Stimulated activated CD8-positive, alpha-beta memory T cell treated with anti-CD3 and anti-CD28 coated beads, Interleukin-7, amount 100 ng/mL, for 24 hours (primary cell): Measurements from ENCODE around the gene CAST.
"Not testable (repeated sequence)": the region's sequence is repeated elsewhere in the genome, so short reads cannot be mapped to it uniquely, and the experiment has no call there.

ENCODE experiments used
- DNase-seq: peaks from one replicate; pipeline ENCODE4 v3.0.0-alpha.2; 2020; ENCODE audit warnings: low read depth

The CAST gene

DNA sequence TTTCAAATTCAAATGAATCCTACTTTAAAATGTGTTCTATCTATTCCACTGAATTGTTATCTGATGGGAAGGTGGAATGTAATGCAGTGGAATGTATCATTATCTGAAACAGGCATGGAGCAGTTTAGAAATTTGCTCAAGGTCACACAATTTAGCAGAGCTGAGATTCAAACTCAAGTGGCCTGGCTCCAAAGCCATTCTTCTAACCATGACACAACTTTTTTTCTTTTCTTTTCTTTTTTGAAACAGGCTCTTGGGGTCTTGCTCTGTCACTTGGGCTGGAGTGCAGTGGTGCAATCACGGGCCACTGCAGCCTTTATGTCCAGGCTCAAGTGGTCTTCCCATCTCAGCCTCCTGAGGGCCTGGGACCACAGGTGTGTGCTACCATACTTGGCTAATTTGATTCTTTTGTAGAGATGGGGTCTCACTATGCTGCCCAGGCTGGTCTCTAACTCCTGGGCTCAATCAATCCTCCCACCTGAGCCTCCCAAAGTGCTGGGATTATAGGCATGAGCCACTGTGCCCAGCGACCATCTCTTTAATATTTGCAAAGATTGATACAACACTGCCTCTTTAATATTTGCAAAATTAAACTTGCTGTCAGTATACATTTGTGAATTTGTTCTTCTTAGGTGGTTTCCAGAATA, 50.0 kb downstream of the CAST start:
- no peak for DNase-seq

DNA sequence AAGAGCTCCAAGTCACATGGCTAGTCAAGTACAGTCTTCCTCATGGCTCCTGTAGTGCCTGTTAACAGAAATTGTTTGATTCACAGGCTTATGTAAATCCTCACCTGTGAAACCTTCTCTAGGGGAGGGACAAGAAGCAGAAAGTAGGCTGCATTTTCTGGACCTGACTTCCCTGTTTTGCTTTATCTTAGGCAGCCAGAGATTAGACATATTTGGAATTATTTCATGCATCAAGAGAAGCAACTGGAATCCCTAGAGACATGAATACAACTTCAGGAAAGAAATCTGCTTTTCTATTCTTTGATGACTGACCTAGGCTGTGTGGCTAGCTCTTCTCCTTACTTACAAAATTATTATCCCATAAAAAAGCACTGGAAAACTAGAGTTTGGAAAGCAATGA, 52.3 kb downstream of the CAST start:
- DNase-seq, result no peak

DNA sequence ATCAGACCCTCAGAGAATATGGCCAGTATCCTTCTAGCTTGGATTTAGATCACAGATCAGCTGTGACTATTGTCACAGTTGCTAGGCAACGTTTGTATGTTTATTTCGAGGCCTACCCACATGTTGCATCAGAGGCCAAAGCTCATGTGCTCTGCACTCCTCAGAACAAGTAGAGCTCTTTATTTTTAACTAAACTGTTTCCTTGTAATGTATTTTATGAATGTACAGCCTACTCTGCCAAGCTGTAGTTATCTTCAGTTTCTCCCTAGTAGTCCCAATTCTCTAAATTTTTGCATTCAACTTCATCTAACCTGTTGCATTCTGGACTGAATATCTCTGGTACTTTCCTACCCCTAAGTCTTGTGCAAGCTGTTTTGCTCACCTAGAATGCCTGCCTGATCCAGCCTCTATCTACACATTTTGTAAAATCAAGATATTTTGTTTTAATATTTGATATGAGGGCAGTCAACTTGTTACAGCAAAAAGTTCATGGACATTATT, 52.8 kb downstream of the CAST start:
- no peak for DNase-seq

DNA sequence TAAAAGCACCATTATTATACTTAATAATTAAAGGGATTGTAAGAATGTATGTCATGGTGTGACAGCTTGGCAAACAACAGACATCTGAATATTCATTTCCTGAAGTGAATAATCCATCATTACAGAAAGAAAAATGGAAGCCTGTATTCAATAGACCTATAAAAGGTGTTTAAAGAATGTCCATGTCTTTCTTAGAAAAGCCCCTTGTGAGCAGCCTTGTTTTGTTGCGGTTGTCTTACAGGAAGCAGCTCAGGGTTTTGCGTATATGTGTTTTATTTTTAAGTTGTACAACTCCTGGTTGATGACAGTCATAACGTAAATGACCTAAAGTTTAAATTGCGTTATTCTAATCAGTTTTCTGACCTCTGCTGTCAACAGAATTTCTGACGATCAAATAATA, 53.8 kb downstream of the CAST start:
- DNase-seq, result no peak

DNA sequence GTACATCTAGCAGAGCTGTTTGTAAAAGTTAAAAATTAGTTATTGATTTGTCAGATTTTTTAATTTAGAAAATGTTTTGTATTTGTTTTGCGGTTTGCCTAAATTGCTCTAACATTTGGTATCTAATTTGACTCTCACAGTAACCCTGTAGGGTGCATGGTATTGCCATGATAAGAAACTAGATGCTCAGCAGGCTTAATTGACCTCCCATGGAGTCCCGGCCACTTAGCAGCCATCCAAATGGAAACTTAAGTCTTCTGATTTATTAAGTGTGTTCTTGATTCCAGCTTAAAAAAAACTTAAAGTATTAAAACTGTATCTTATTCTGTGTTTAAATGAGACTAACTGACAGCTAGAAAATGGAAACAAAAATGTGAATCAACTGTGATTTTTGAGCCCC, 54.5 kb downstream of the CAST start:
- no peak for DNase-seq

DNA sequence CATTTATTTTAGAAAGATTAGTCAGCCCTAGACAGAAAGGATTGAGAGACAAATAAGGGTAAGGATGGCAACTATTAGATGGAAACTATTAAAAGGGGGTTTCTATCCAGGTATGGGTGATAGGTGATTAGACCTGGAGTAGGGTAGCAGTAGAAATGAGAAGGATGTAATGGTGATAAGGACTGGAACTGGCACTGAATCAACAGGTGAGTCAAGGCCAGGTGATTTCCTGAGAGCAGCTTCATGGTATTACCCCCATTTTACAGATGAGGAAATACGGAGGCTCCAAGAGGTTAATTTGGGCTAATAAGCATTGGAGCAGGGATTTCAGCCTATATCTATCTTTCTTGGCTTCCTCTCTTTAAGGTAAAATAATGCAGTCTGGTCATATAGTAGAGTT, 55.7 kb downstream of the CAST start:
- no peak for DNase-seq

DNA sequence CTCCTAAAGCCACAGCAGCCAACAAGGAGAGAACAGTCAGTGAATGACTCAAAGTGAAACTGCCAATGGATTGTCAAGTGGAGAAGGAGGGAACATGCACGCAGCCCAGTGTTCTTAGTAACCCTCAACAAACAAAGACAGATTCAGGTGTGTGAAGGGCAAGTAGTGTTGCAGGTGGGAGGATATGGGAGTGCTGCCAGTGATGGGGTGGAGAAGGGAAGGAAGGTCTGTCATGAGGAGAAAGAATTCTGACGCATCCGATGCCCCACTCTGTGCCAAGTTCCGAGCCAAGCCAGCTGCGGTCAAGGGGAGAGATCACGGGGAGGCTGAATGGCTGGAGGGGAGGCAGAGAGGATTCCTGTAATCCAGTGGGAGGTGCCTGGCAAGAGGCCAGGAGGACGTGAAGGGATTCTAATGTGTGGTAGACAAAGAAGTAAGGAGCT, 56.5 kb downstream of the CAST start:
- no peak for DNase-seq

DNA sequence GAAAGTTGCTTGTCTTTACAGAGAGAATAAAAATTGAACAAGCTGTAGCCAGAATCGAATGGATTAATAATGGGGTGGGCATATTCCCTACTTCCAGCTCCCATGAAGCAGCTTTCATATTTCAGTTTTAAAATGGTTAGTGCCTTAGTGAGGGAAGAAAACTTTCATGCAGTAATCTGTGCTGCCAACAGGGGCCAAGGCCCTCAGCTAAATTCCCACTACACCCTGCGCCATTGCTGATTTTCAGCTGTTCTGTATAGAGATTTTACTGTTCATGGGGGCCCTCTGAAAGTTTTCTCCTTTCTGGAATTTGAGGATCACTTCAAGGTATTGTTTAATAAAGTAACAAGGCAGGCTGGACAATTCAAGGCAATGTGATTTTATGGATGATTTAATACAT, 58.2 kb downstream of the CAST start:
- no peak for DNase-seq

DNA sequence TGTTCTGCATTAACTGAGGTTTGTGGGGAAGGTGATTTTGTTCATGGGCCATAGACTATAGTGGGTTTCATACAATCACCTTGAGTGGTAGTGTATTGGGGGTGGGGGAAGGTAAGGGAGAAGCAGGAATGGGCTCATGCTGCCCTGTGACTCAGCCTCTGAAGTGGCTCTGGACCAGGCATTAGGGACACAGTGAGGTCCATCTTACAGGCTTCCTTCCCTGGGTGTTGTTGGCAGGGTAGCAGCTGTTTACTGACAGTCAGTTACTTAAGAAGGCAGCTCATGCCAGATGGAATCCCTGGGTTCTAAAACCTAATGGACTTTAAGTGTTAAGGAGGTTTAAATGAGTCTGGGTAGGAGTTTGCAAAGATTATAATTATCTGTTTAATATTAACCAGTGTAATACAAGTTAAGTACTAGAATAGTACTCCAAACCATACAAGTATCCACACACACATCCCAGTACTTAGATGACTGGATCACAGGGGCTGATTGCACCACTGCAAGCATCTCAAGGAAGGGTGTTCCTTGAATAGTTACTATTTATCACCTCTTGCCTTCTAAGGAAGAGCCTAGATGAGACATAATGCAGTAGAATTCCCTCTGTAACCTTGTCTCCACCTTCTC, 59.3 kb downstream of the CAST start:
- no peak for DNase-seq

DNA sequence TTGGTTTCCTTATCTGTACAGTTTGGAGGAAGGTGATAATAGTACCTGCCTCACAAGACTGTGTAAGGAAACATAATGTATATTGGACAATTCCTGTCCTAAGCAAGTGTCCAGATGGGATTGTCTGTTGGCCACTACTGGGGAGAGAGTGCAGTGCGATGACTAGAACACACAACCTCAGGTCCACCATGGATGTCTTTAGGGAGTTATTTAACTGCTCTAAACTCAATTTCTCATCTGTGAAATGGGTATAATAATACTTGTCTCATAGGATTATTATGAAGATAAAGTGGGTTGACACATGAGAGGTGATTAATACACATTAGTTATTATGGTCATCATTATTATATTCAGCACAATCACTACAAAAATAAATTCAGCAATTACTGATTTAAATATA, 63.1 kb downstream of the CAST start:
- DNase-seq, result no peak

DNA sequence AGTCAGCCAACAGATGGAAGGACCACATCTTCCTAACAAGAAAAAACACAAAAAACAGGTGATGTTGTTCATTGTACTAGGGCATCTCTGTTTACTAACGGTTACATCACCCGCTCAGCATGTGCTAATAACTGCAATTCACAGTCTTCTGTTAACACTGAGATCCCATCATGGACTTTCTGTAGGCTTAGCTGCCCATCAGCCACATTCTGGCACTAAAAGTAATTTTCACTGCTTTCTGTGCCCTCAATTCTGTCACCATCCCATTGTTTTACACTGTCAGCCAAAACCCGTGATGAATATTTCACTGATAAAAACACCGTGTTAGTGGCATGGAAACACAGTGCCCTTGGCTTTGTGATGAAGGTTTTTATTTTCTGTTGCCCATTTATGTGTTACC, 64.6 kb downstream of the CAST start:
- DNase-seq, result no peak

DNA sequence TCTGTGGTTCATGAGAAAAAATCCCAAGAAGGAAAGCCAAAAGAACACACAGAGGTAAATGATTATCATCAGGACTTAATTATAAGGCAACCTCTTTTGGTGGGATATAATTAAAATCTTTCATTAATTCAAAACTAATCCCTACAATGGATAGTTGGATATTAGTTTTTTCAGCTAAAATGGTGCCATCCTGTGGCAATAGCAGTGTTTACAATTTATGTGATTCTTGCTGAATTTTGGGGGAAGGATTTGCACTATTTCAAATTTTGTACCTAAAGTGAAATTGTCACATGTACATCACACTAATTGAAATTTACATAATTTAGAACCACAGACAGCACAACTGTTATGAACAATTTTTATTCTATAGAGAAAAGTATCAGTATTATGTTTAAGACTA, 67.0 kb downstream of the CAST start:
- DNase-seq, result no peak

DNA sequence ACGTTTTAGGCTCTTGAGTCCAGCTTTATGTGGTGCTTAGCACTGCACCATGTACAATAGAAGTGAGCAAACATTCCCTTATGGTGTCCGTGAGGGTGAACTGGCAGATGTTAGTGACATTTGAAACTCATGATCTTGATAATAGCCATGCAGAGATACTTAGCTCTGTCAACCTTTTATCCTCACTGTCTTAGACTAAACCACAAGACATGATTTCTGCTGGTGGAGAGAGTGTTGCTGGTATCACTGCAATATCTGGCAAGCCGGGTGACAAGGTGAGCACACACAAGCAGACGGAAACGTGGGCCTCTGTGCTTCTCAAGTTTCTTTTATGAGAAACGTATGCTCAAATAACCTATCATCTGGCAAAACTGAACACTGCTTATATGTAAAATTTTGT, 68.4 kb downstream of the CAST start:
- no peak for DNase-seq

DNA sequence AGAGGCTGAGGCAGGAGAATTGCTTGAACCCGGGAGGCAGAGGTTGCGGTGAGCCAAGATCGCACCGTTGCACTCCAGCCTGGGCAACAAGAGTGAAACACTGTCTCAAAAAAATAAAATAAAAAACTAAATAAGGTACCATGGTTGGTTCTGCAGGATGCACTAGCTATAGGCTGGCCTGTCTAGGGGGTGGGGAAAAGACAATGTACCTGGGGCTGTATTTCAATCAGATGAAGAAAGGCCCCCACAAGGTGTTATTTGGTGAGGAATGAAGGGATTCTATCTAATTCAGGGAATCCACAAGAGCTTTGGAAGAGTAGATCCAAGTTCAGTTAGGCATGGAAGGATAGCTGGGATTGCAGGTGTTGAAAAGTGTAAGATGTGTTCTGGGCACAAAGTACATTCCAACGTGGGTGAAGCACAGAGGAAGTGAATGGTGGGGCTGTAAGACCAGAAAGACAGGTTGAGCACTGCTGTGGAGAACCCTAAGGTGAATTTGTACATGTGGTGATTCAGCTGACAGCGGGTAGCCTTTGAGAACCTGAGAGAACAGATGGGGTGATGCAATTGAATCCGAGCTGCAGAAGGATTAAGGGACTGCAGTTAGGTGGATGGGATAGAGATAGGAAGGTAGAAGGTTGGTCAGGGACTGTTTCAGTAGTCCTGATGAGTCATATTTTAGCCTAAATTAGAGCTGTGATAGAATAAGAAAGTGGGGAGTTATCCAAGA, 71.8 kb downstream of the CAST start:
- DNase-seq, result no peak

DNA sequence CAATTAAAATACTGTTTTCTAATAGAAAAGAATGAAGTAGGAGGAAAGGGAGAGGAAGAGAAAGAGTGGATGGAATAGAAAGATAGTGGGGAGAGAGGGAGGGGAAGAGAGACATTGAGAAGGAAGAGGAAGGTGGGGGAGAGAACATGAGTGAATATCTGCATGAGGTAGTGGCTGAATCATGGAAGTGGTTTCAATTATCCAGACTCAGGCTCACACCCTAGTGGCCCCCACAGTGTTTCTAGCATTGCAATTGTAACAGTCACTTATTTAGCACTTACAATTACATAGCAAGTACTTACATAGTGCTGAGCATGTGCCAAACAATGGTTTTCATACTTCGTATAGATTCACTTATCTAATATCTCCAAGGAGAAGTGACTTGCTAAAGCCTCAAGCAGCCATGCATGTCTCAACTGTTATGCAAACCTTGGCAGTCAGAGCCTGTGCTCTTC, 72.7 kb downstream of the CAST start:
- no peak for DNase-seq

DNA sequence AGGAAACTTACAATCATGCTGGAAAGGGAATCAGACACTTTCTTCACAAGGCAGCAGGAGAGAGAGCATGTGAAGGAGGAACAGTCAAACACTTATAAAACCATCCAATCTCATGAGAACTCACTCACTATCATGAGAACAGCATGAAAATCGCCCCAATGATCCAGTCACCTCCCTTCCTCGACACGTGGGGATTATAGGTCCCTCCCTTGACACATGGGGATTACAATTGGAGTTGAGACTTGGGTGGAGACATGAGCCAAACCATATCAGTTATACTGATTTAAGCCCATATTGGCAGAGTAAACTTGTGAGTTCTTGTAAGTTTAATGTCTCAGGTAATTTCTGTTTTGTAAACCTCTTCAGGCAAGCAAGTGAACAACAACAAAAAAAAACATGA, 74.8 kb downstream of the CAST start:
- DNase-seq, result no peak

DNA sequence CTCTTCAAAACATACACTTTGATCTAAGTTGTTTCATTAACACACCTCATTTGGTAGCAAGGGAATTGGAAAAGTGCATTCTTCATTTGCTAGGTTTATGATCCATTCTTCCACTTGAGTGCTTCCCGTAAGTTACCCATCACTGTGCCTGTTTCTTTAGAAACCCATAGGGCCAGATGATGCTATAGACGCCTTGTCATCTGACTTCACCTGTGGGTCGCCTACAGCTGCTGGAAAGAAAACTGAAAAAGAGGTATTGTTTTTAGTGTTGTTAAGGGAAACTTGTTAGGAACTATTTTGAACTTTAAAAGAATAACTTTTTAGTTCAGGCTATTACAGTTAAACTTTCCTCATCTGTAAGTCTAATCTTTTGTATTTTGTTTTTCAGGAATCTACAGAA, 78.9 kb downstream of the CAST start:
- no peak for DNase-seq

DNA sequence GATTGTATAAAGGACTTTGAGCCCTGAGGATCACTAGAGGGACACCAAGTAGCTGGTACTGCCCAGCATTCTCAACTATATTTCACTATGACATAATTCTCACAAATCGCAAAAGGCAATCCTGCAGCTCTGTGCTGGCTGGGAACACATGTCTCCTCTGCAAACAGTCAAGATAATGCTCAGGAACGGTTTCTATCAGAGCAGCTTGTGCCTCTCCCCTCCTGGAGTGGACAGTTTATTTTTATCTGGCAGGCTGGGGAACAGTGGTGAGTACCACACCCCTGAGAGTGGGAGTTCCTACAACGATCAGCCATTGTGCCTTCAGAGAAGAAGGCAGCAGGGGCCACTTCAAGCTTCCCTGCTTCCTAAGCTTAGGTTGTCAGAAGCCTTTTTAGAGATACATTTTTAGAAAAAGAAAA, 79.7 kb downstream of the CAST start:
- no peak for DNase-seq

DNA sequence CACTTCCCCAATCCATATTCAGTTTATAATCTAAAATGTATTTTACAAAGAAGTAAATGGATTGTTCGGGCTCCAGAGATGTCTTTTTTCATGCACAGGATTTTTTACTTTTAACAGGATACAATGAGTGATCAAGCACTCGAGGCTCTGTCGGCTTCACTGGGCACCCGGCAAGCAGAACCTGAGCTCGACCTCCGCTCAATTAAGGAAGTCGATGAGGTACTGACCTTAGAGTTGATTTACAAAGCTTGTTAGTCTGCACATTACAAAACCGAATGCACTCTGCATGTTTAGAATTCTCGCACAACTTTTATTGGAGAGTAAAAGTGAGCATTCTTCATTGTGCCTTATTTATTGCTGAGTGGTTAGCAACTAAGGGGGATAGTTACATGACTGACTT, 80.4 kb downstream of the CAST start:
- no peak for DNase-seq

DNA sequence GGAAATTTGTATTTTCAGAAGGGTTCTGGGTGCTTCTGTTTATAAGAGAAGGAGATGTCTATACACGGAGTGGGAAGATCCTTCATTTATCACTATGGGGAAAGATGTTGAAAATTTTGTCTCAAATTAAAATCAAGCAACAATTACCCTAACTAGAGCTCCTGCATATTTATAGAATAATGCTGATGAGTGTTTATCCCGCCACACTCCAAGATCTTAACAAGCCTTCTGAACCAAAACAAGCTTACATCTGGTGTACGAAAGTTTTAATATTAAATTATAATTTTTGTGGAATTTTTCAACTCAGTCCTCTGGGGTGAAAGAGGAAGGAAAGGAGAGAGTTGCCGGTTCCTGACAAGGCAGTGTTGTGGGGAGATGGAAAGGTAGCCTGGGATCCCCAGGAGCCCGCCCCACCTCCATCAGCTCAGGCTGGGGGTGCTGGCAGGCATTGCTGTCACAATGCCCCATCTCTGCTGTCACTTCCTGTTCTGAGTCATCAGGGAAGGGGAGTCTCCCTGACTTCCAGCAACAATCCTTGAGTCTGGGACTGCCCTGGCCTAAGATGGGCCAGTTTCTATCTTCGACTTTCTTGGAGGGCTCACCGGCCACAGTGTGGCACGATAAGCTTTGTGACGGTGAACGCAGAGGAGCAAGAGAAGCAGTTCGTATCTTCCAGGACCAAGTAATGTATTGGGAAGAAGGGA, 81.0 kb downstream of the CAST start:
- DNase-seq, result no peak

DNA sequence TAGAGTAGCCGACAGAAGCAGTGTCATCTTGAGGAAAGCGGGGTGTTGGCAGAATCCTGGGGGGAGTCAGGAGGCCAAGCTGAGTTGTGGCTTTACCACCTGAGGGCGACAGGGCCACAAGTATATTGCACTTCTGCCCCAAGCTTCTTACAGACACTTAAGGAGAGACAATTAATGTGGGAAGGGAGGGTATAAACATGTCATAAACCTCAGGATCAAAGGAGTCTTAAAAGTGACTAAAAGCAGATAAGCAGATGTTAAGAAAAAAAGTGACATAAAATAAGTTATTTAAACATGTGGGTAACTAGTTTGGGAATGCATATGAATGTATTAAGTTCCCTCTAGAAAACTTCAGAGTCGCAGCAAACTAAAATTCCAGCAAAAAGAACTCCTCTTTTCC, 81.6 kb downstream of the CAST start:
- DNase-seq, result no peak

DNA sequence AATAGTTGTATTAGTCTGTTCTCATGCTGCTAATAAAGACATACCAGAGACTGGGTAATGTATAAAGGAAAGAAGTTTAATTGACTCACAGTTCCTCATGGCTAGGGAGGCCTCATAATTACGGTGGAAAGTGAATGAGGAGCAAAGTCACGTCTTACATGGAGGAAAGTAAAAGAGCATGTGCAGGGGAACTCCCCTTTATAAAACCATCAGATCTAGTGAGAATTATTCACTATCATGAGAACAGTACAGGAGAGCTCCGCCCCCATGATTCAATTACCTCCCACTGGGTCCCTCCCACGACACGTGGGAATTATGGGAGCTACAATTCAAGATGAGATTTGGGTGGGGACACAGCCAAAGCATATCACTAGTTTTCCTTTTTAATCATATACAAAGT, 82.0 kb downstream of the CAST start:
- not testable (repeated sequence) for DNase-seq

DNA sequence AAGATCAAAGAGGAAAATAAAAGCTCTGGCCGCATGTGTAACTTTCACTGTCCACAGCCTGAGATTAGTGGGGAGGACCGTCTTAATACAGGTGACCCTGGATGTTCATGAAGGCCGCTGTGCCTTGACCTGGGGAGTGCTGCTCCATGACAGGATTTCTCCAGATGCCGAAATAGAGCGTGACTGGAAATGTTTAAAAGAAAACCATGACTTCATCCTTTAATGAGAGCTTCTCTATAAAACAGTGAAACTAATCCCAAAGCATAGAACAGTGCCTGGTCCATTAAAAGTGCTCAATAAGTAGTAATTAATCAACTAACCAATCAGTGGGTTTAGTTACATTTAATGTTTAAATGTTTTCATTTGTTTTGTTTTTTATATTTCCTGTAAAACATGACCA, 82.8 kb downstream of the CAST start:
- no peak for DNase-seq
